ENCODE results near the gene PDE1C.
"Not testable (repeated sequence)": the region's sequence is repeated elsewhere in the genome, so short reads cannot be mapped to it uniquely, and the experiment has no call there.

The PDE1C gene

DNA sequence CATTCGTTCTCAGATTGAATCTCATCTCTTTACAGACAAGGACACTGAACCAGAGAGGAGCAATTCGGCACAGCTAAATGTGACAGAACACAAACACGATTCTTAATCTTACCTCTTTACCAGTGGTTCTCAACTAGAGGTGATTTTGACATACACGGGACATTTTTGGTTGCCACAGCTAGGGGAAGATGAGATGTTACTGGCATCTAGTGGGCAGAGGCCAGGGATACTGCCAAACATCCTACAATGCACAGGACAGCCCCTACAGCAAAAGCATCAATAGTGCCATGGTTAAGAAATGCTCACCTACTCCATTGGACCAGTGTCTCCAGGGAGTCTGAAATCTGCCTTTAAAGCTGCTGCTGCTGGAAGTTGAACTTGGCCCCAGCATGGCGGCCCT, 27.3 kb downstream of the PDE1C start:
- no peak for DNase-seq

- DNase-seq = no peak
Measured at GRCh38 chr7:32039000-32039756, 31.0 kb downstream of the PDE1C start.

- DNase-seq = no peak
Measured at GRCh38 chr7:32037650-32038198, 32.5 kb downstream of the PDE1C start.

GRCh38 chr7:32036557-32036956, 33.6 kb downstream of the PDE1C start:
- DNase-seq = no peak

DNA sequence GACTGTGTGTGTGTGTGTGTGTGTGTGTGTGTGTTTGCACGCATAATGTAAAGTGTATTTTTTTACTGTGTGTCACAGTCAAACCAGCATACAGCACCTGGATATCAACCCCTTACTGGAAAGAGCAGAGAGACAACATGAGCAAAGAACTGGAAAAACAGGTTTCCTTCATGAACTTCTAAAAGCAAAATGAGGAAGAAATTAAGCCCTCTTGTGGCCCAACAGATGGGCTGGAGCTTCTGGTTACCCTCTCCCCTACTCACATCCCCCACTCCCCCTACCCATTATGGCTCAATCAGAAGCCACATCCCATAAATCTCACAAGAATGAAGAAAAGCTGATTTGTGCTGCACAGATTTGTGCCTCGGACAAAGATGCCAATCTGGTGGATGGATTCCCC, 36.2 kb downstream of the PDE1C start:
- DNase-seq = no peak

DNA sequence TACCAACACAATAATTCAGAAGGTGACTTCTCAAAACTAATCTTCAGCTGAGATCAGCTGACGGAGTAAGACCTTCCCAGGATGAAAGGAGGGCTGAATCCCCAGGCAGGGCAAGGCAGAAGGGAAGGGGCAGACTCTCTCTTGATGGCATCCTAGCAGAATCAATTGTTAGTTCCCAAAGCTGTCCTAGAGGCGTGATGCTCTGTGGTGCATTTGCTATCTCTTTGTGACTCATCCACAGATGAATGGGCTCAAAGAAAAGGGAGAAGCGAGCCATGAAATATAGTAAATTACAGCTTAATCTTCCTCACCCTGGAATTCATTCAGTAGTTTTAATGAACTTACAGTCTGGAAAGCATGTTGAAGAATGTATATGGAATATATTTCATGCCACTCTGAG, 37.2 kb downstream of the PDE1C start:
- DNase-seq = no peak

GRCh38 chr7:32032211-32032610, 38.0 kb downstream of the PDE1C start:
- no peak for DNase-seq

DNA sequence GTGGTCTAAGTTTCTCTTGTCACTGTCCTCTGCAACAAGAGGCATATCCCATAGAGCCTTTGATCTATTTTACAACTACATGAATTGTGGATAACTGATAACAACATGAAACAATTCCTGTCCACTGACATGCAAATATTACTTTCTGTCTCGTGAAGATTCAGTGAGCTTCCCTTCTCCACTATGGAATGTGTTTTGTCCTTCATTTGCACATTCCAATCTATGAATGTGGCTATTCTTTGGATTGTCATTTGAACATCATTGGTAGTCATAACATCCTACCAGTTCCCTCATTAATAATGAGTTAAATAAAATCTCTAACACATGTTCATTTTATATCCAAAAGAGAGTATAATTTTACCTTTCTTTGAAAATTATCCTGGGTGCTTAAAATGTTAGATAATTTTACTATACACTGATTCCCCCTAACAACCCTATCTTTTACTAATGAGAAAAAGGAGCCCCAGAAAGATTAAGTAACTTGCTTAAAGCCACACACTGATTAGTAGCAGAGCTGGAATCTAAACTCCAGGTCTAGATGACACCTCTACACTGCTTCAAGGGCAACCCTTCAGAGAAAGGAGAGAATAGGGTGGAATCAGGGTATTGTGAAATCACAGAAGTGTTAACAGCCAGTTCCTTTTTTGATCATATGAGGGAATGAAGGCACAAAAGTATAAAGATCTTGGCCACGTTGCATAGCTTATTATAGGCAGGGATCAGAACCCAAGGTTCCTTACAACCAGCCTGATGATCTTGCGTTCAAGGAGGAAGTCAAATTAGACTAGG, 39.1 kb downstream of the PDE1C start:
- no peak for DNase-seq

DNA sequence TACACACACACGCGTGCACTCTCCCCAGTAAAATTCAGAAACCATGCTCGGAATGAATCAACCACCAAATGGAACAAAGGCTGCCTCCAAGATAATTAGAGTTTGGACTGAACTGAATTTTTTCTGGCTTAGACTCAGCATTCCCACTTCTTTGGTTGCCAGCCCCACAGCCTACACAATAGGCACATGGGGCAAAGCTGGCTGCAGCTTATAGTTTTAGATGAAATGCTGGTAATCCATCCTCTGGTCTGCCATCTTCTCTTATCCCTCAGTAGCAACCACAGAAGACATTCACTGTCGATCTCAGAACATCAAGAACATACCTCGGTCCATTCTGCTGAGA, 44.2 kb downstream of the PDE1C start:
- no peak for DNase-seq

- no peak for DNase-seq
Measured at GRCh38 chr7:32025381-32026082, 44.7 kb downstream of the PDE1C start.

DNA sequence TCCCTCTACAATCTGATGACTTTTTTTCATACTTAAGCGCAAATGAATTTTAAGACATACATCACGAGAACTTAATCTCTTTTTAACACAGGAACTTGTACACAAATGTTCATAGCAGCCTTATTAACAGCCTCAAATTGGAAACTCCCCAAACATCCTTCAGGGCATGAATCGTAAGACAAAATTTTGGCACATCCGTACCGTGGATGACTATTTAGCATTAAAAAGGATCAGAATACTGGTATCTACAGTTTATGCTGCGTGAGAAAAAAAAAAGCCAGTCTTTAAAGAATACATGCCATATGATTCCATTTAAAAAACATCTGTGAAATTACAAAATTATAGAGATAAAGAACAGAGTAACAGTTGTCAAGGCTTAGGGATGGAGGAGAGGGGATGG, 46.8 kb downstream of the PDE1C start:
- DNase-seq = no peak

DNA sequence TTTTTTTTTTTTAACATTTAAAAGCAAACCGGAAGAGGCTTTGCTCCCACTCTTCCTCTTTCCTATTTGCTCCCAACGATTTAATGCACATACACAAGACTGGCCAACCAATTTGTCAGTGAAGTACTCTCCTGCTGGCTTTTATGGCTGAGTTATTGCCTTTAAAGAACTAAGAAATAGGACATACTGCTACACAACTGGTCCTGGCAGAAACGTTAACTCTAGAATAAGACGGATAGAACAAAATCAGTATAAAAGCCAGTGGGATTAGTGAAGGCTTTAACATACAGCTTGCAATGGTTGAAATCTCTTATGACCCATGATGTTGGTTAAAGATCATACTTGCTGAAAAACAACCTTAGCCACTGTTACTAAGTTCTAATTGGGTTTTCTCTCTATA, 47.2 kb downstream of the PDE1C start:
- DNase-seq = no peak

GRCh38 chr7:32020551-32021159, 49.6 kb downstream of the PDE1C start:
- no peak for DNase-seq

DNA sequence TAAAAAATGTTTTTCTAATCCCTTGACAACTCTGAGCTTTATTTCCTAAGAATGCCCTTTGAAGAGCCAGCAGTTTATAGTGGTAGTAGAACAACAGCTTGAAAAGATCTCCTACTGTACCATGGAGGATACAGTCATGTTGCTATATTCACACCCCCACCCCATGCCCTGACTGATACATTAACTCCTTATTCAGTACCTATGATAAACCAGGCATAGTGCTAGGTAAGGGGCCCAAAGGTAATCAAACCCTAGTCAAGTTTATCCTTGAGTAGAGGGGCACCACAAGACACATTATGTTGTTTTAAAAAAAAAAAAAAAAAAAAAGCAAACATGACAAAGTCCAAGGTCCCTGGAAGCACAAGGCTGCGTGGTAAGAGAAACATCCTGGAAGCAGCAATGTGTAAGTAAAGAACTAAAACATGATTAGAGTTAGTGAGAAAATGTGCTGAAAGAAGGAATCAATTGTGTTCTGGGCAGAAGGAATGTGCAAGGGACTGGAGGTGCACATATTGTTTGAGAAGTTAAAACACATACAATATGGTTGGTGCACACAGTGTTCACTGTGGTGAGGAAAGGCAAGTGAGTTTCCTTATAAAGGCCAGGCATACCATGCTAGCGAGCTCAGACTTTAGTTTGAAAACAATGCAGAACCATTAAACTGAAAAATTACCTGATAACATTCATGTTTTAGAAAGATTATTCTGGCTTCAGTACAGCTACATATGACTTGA, 51.2 kb downstream of the PDE1C start:
- no peak for DNase-seq

GRCh38 chr7:32015133-32015532, 55.1 kb downstream of the PDE1C start:
- no peak for DNase-seq

- not testable (repeated sequence) for DNase-seq
Measured at GRCh38 chr7:32013471-32013870, 56.7 kb downstream of the PDE1C start.

DNA sequence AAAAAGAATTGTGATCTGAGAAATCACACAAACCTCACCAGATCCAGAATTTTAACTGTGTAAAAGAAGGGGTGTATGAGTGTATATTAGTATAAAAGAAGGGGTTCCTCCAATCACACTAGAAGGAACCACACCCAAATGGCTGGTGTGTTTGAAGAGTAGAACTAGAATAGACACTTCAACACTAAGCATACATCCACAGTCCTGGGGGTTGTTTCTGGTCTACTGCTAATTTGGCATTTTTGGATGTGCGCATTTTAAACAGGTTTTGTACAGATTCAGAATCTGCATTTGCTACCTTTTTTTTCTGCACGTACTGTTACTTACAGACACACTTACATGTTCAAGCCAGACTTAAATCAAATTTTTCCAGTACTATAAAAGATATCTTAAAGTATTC, 64.6 kb downstream of the PDE1C start:
- no peak for DNase-seq

DNA sequence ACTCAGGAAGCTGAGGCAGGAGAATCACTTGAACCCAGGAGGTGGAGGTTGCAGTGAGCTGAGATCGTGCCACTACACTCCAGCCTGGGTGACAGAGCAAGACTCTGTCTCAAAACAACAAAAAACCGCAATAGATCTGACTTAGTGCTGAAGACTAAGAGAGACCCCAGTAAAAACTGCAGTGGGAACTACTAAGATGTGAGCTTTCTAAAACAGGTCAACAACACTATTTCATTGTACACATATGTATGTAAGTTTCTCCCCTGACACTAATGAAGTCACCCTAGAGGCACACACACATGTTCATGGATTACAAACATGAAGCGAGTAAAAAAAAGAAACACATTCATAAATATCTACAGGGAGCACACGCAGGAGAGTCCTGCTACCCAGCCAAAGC, 68.3 kb downstream of the PDE1C start:
- no peak for DNase-seq

DNA sequence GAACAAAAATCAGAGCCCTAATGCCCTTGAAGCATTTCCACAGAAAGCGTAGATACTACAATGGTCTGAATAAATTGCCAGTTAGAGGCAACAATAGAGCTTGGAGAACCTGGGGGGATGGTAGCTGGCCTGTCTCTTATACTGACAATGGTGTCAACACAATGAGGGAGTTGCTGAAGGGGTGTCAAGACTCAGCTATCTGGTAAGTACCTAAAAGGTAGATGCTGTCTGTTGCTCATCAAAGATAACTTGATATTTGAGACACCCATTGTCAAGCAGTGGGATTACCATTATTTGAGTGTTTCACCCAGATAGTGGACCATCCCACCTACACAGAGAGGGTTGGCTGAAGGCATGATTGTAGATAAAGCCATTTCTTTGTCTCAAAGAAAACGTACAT, 72.8 kb downstream of the PDE1C start:
- no peak for DNase-seq

DNA sequence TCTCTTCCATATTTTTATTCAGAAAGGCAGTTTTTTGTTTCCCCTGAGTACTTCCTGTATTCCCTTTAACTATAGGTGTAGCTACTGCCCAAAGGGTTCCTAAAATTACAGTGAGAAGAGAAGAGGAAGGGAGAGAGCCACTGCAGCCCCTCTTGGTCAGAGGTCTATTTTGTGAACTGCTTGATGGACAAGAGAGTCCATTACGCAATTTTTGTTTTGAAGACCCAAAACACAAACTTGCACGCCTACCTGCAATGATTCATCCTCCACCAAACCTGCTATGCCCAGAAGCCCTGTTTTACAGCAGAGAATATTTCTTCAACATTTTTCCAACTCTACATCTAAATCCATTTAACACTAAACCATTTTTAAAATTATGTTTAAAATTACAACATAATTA, 75.1 kb downstream of the PDE1C start:
- no peak for DNase-seq

- no peak for DNase-seq
Measured at GRCh38 chr7:31991846-31992245, 78.4 kb downstream of the PDE1C start.

- DNase-seq = no peak
Measured at GRCh38 chr7:31991406-31991805, 78.8 kb downstream of the PDE1C start.
